CD4-positive, alpha-beta T cell treated with Interferon gamma for 1 hour (primary cell): ENCODE data around the gene LCOR.

Experiments used
- DNase-seq: peaks from one replicate; pipeline ENCODE4 v3.0.0-alpha.2; 2020

Gene LCOR

DNA sequence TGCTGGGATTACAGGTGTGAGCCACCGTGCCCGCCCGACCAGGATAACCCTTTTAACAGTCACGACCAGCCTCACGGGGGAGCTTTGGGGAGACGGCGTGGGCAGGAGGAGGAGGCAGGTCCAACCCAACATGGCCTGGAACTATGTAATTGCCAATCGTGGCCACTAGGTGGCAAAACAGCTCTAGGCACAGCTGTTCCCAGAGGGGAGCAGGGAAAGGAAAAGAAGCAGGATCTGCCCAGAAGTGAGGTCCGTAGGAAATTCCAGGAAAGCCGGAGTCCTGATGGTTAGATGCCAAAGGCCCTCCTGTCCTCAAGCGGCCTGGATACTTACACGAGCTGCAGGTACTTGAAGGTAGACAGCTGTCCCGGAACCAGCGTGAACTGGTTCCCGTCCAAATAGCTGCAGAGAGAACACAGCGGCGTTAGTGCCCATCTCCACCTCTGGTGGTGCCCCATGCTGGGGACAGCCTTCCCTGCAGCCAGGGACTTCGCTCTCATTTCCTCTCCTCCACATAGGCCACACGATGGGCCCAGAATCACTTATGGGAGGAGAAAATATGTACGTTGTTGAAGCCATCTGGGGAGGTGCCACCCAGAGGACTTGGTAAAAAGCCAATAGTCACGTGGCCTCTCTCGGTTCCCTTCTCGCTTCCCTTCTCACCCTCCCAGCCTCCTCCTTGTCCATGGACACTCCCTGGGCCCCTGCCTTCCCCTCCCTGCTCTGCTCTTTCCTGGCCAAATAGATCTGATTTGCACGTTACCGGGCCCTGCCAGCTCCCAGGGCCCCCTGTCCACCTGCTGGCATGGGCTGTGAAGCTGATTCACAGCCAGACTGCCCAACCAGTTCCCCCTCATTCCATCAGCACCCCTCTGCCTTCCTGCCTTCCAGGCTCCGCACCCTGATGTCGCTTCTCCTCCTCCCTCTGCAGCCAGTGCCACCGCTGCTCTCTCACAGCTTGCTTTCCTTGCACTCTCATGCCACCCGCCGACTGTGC lies 205.6 kb downstream of the LCOR start:
- peak; percentile 57 for DNase-seq

DNA sequence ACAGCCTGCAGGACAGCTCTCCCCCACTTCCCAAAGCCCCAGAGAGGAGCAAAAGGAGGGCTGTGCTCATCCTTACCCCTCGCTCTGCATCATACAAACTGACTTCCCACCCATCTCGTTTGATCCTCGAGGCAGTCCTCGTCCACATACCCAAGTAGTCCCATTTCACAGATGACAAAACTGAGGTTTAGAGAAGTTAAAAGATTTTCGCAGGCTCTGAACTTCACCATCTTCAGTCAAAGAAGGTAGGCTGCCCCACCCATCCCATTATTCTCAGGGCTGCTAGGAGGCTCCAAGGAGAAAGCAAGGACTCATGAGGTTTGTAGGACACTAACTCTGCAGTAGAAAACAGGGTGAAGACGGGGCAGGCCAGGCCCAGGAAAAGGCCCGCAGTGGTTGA lies 206.6 kb downstream of the LCOR start:
- no peak for DNase-seq

DNA sequence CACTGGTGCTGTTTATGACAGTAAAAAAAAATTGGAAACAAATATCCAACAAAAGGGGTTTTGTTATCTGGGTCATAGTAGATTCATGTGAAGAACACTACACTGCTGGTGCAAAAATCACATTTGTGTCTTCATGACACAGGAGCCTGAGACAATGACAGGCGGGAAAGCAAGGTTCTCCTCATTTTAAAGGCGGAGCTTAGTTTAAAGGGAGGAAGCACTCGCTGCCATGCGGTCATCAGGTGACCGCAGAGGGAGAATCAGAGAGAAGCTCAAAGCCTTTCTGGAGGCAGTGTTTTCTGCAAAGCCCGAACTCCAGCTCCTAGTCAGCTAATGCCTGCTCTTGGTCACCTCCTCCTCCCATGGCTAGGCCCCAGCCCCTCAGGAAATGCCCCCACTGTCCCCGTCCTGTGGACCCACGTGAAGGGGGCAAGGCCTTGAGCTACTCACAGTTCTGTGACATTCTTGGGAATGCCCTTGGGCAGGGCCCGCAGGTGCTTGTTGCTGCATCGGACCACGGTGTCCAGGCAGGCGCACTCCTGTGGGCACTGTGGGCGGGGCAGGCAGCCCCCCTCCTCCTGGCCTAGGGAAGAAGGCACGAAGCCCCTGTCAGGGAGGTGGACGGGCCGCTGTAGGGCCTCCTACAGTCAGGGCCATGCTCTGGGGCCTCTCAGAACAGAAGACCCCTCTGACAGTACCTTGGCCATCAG lies 207.6 kb downstream of the LCOR start:
- DNase-seq: no peak

DNA sequence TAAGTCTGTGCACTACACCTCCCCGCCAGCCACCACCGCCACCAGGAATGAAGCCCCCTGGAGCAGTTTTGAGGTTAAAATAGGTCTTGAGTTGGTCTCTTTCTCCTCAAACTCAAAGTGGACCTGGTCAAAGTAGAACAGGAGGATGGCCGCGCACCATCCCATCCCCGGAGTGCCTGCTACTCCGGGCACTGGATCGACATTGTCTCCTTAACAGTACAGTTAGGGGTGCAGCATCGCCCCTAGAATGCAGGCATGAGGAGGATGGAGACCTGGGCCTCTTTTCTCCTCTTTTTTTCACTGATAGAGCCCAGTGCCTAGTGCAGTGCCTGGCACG lies 208.1 kb downstream of the LCOR start:
- DNase-seq: no peak

DNA sequence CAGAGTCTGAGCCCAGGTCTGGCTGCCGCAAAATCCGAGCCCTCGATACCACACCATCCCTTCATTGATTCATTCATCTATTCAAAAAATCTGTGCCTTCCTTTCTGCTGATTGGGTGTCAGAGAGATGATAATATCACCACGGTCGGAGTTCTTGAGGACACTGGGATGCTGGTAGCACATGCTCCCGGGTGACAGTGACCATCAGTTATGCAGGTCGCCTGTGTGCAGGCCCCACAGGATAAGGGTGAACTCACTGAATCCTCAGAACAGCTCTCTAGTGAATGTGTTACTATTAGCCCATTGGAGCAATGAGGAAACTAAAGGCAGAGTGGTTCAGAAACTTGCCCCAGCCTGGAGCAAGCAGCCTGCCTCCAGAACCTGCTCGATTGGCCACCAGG lies 208.6 kb downstream of the LCOR start:
- no peak for DNase-seq

DNA sequence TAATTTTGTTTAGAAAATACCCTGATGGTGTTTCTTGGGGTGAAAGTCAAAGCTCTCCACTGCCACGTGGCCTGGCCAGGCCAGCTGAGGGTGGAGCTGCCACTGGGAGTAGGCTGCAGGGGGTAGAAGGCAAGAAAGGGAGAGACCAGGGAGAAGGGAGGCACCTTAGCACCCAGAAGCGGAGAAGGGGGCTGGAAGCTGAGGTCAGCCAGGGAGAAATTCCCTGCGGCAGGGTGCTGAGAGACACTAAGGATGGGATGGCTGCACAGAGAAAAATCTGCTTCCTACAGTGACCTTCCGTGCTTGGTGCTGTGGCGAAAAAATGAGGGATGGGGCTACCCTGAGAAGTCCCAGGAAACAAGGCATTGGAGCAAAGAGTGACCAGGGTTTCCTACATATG lies 210.0 kb downstream of the LCOR start:
- DNase-seq: no peak

DNA sequence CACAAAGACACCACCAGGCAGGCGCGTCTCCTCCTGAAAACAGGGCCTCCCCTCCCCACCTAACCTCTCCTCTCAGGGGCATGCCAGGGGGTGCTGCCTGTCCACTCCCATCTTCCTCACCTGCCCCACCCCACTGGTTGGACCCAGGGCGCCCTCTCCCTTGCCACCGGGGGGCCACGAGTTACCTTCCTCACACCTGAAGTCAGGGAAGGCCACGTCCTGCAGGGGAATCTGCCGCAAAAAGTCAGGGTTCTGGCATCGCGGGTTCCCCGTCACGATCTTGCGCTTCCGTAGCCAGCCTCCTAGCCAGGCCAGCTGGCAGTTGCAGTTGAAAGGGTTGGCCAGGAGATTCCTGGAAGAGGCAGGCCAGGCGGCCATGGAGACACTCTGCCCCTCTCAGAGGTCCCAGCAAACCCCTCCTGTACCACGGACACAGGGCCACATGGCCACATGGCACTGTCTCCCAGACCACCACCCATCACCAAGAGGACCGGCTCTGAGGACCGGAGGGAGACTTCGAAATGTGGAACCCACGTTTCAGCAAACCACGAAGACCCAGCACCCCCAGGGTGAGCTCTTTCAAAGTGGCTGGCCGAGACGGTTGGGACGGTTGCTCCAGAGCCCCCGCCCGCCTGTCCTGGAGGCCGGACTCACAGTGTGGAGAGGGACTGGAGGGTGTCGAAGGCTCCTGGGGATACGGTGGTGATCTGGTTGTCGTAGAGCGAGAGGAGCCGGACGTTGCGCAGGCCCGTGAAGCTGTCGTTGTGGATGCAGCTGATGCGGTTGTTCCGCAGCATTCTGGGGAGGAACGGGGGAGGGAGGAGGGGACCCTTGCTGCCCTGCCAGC lies 210.8 kb downstream of the LCOR start:
- DNase-seq: no peak

DNA sequence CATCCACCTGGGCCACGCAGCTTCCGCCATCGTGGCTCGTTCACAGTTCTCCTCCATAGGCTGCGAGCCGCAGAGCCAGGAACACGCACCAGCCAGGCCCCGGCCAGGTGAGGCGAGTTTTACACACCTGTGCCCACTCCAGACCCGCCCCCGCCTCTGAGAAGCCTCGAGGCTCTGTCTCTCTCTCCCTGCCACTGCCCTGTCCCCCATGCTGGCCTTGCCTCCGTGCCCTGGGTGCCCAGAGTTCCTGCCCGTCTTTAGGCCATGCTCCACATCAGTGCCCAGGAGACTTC lies 211.4 kb downstream of the LCOR start:
- no peak for DNase-seq
